ENCODE measurements around the gene SBF2. TPM values are rescaled to one million over a fixed set of nuclear protein-coding genes. Genes with fewer than 3 reads are reported as not detected.
A peak's percentile ranks its signal among the peaks of the same experiment; 100 is the strongest.

Gene SBF2
- total RNA-seq, 4 donors from 2014 or later, result 20.6 to 48.6 (median 26.0) TPM

DNA sequence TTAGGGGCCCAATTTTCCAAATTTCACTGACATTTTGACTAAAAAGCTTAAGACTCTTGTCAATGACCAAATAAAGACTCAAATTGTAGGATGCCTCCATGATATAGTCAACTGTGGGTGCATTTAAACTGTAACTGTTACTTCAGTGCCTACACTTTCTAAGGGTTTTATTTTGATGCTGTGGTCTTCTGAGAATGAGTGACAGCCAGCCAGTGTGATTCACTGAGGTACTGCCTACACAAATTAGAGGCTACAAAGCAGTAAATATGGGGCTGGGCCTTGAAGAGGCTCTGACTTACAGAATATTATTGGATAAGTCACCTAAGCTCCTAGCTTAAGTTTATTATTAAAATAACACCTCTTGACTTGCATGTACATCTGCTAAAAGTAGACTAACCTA, 419.6 kb downstream of the SBF2 start:
- H3K27me3 ChIP-seq, result no peaks in the 10 kb centered on the region
- no peaks in the 10 kb centered on the region for H3K4me1 ChIP-seq
- TF ChIP-seq, protein P1, sequence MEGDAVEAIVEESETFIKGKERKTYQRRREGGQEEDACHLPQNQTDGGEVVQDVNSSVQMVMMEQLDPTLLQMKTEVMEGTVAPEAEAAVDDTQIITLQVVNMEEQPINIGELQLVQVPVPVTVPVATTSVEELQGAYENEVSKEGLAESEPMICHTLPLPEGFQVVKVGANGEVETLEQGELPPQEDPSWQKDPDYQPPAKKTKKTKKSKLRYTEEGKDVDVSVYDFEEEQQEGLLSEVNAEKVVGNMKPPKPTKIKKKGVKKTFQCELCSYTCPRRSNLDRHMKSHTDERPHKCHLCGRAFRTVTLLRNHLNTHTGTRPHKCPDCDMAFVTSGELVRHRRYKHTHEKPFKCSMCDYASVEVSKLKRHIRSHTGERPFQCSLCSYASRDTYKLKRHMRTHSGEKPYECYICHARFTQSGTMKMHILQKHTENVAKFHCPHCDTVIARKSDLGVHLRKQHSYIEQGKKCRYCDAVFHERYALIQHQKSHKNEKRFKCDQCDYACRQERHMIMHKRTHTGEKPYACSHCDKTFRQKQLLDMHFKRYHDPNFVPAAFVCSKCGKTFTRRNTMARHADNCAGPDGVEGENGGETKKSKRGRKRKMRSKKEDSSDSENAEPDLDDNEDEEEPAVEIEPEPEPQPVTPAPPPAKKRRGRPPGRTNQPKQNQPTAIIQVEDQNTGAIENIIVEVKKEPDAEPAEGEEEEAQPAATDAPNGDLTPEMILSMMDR (IDR thresholded peaks at IDR 0.05), result no peak
- no peak for TF ChIP-seq POLR2A (IDR thresholded peaks at IDR 0.05)
- intact Hi-C loops (cut with DNase I), result no loop called here
- no peak overlapping the region for H3K27ac ChIP-seq
- DNase-seq, result no peak
- peaks cover 0 to 17% (median 0%) of the 10 kb centered on the region in 3 donors for H3K36me3 ChIP-seq
- H3K9me3 ChIP-seq, result no peaks in the 10 kb centered on the region
- no peak overlapping the region for H3K4me3 ChIP-seq

- Histone ChIP-seq H3K36me3 (peaks cover 0 to 17% (median 0%) of the 10 kb centered on the region in 3 donors), H3K4me3 (no peak overlapping the region), H3K27me3 (no peaks in the 10 kb centered on the region), H3K9me3 (no peaks in the 10 kb centered on the region), H3K27ac (no peak overlapping the region), H3K4me1 (no peaks in the 10 kb centered on the region)
- TF ChIP-seq, protein P1 (IDR thresholded peaks at IDR 0.05), result no peak
- no peak for TF ChIP-seq POLR2A (IDR thresholded peaks at IDR 0.05)
- DNase-seq, result no peak
- WGBS, 2 donors, result 65 to 68% methylated on average over 3 of the region's 3 CpGs
- intact Hi-C loops (cut with DNase I), result no loop called here
These were observed 425.4 kb downstream of the SBF2 start for GRCh38 chr11:9868641-9869040.

- no peak for TF ChIP-seq POLR2A (IDR thresholded peaks at IDR 0.05)
- H3K9me3 ChIP-seq, result no peaks in the 10 kb centered on the region
- H3K4me3 ChIP-seq, result no peak overlapping the region
- WGBS, 2 donors, result 67 to 78% methylated on average over 2 of the region's 2 CpGs
- H3K36me3 ChIP-seq, result no peaks in the 10 kb centered on the region
- DNase-seq, result no peak
- H3K27me3 ChIP-seq, result no peaks in the 10 kb centered on the region
- H3K27ac ChIP-seq, result no peak overlapping the region
- peaks cover 0 to 13% (median 0%) of the 10 kb centered on the region in 3 donors for H3K4me1 ChIP-seq
- intact Hi-C loops (cut with DNase I), result no loop called here
These were observed 431.0 kb downstream of the SBF2 start for GRCh38 chr11:9862981-9863380.

GRCh38 chr11:9861860-9862725, 431.9 kb downstream of the SBF2 start:
- intact Hi-C loops (cut with DNase I), result no loop called here
- no peaks in the 10 kb centered on the region for H3K27me3 ChIP-seq
- WGBS, 2 donors, result 78 to 79% methylated on average over 4 of the region's 4 CpGs
- no peak overlapping the region for H3K4me3 ChIP-seq
- H3K4me1 ChIP-seq, result peaks cover 0 to 15% (median 0%) of the 10 kb centered on the region in 3 donors
- H3K9me3 ChIP-seq, result no peaks in the 10 kb centered on the region
- TF ChIP-seq, protein P1 (IDR thresholded peaks at IDR 0.05), result peak; percentile 63 to 77 (median 68)
- TF ChIP-seq POLR2A (IDR thresholded peaks at IDR 0.05), result no peak
- H3K36me3 ChIP-seq, result peaks cover 0 to 2% (median 0%) of the 10 kb centered on the region in 3 donors
- H3K27ac ChIP-seq, result no peak overlapping the region
- DNase-seq, result no peak

DNA sequence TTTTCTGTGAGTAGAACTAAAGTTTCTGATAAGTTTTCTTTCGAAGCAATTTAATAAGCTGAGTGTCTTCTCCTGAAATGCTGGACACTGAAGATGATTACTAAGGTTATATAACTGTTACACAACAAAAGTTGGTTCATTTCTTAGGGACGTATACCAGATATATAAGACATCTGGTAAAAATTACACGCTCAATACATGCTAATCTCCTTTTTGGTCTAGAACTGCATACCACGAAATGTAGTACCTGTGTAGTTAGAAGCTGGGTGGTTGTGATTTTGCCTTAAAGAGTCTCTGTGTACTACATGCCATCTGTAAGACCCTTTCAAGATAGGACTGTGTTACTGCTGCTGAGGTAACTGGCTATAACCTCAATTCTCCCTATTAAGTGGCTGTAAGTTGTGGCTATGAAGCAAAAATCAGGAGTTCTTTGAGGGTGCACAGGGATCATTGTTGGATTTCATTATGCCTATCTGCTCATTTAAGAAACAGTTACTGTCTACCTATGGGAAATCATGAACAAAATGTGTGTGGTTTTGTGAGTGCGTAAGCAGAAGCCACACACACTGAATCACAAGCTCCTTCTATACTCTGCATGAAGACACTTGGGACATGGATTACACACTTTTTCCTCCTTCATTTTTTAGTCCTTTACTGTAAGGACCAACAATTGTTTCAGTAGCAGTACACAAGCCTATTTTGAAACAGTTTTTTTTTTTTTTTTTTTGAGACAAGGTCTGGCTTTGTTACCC, 434.3 kb downstream of the SBF2 start:
- Histone ChIP-seq H3K27ac (no peak overlapping the region), H3K27me3 (no peaks in the 10 kb centered on the region), H3K9me3 (no peaks in the 10 kb centered on the region), H3K4me1 (peaks cover 0 to 15% (median 0%) of the 10 kb centered on the region in 3 donors), H3K4me3 (no peak overlapping the region), H3K36me3 (peaks cover 0 to 26% (median 6%) of the 10 kb centered on the region in 3 donors)
- no peak for DNase-seq
- TF ChIP-seq POLR2A (IDR thresholded peaks at IDR 0.05), result no peak
- intact Hi-C loops (cut with DNase I), result no loop called here
- 91 to 95% methylated on average over 5 of the region's 5 CpGs for WGBS, 2 donors

DNA sequence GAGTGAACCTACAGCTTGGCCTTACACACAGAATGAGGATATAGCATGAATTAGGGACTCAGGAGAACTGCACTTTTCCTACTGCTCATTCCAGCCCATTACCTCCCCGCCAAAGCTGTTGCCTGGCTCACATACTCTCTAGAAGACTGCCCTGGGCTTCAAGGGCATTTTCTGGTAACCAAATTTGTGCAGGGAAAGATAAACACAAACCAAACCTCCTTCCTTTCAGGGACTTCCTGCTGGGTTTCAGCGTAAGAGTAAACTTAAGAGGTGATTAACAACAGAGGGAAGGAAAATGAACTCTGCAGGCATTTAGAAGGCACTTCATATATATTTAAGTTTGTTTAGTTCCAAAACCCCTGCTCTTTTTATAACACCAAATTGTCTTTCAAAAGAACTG, 435.2 kb downstream of the SBF2 start:
- TF ChIP-seq, protein P1 (IDR thresholded peaks at IDR 0.05), result no peak
- TF ChIP-seq POLR2A (IDR thresholded peaks at IDR 0.05), result no peak
- no peaks in the 10 kb centered on the region for H3K9me3 ChIP-seq
- 37 to 55% methylated on average over 2 of the region's 2 CpGs for WGBS, 2 donors
- H3K27me3 ChIP-seq, result no peaks in the 10 kb centered on the region
- peaks cover 0 to 35% (median 6%) of the 10 kb centered on the region in 3 donors for H3K36me3 ChIP-seq
- peaks cover 0 to 15% (median 0%) of the 10 kb centered on the region in 3 donors for H3K4me1 ChIP-seq
- intact Hi-C loops (cut with DNase I), result no loop called here
- no peak for DNase-seq
- no peak overlapping the region for H3K4me3 ChIP-seq
- H3K27ac ChIP-seq, result no peak overlapping the region

Measured in esophagus squamous epithelium (tissue), 5 donors.